Measurements from ENCODE around the gene CAVIN1. TPM values are rescaled to one million over a fixed set of nuclear protein-coding genes. Genes with fewer than 3 reads are reported as not detected.

Gene CAVIN1
- polyA plus RNA-seq, 3 donors = 0.01 TPM; not detected in 2

GRCh38 chr17:42411905-42412679, 11.0 kb downstream of the CAVIN1 start:
- Histone ChIP-seq H3K9ac (ENCODE audit: insufficient read depth, low read length, poor library complexity, severe bottlenecking) (no peak overlapping the region), H3K27me3 (ENCODE audit: control insufficient read depth in 2 of 2, insufficient read depth in 2 of 2, low read length in 2 of 2) (no peaks in the 10 kb centered on the region), H2AFZ (ENCODE audit: insufficient read depth, low read depth, low read length, poor library complexity, severe bottlenecking) (no peak overlapping the region), H3K4me2 (replicated peaks; ENCODE audit: extremely low read depth, low read length, poor library complexity, severe bottlenecking) (no peak overlapping the region), H3K4me3 (replicated peaks in 1 of 3; ENCODE audit: low read depth in 2 of 3, low read length in 3 of 3) (no peak overlapping the region), H4K20me1 (ENCODE audit: insufficient read depth, low read length) (no peaks in the 10 kb centered on the region), H3K36me3 (replicated peaks in 1 of 2; ENCODE audit: control insufficient read depth in 1 of 2, insufficient read depth in 2 of 2, low read length in 2 of 2) (no peaks in the 10 kb centered on the region), H3K4me1 (ENCODE audit: control insufficient read depth in 1 of 2, insufficient read depth in 2 of 2, low read length in 2 of 2) (peaks cover 13 to 19% of the 10 kb centered on the region in 2 donors), H3K27ac (ENCODE audit: low read depth in 1 of 2, low read length in 2 of 2) (no peak overlapping the region), H3K79me2 (ENCODE audit: insufficient read depth, low read length) (no peaks in the 10 kb centered on the region), H3K9me3 (replicated peaks in 1 of 2; ENCODE audit: control insufficient read depth in 1 of 2, insufficient read depth in 1 of 2, low read length in 2 of 2) (no peaks in the 10 kb centered on the region)
- Mint-ChIP-seq H3K27ac (no peak overlapping the region), H3K4me1 (peaks cover 15% of the 10 kb centered on the region), H3K9me3 (peaks cover 0 to 3% (median 0%) of the 10 kb centered on the region in 7 donors), H3K36me3 (no peaks in the 10 kb centered on the region), H3K4me3 (no peak overlapping the region), H3K27me3 (ENCODE audit: low read depth in 3 of 3) (peaks cover 4 to 21% (median 8%) of the 10 kb centered on the region in 3 donors)
- TF ChIP-seq CTCF (IDR thresholded peaks at IDR 0.05) = no peak
- 96% methylated on average over 9 of the region's 11 CpGs for WGBS (ENCODE audit: insufficient coverage)
- no peak for DNase-seq
- intact Hi-C loops (cut with micrococcal nuclease) = no loop called here

GRCh38 chr17:42411361-42411760, 11.7 kb downstream of the CAVIN1 start:
- 50% methylated on average over 1 of the region's 4 CpGs for WGBS (ENCODE audit: insufficient coverage)
- H3K4me1 Mint-ChIP-seq = peaks cover 22% of the 10 kb centered on the region
- H3K79me2 ChIP-seq (ENCODE audit: insufficient read depth, low read length) = no peaks in the 10 kb centered on the region
- H2AFZ ChIP-seq (ENCODE audit: insufficient read depth, low read depth, low read length, poor library complexity, severe bottlenecking) = no peak overlapping the region
- H3K36me3 ChIP-seq (replicated peaks in 1 of 2; ENCODE audit: control insufficient read depth in 1 of 2, insufficient read depth in 2 of 2, low read length in 2 of 2) = no peaks in the 10 kb centered on the region
- DNase-seq = no peak
- no peaks in the 10 kb centered on the region for H4K20me1 ChIP-seq (ENCODE audit: insufficient read depth, low read length)
- no peaks in the 10 kb centered on the region for H3K36me3 Mint-ChIP-seq
- intact Hi-C loops (cut with micrococcal nuclease) = no loop called here
- H3K9ac ChIP-seq (ENCODE audit: insufficient read depth, low read length, poor library complexity, severe bottlenecking) = no peak overlapping the region
- H3K27ac ChIP-seq (ENCODE audit: low read depth in 1 of 2, low read length in 2 of 2) = no peak overlapping the region
- H3K27me3 ChIP-seq (ENCODE audit: control insufficient read depth in 2 of 2, insufficient read depth in 2 of 2, low read length in 2 of 2) = no peaks in the 10 kb centered on the region
- H3K27me3 Mint-ChIP-seq (ENCODE audit: low read depth in 3 of 3) = peaks cover 4 to 23% (median 7%) of the 10 kb centered on the region in 3 donors
- H3K27ac Mint-ChIP-seq = no peak overlapping the region
- no peak overlapping the region for H3K4me3 ChIP-seq (replicated peaks in 1 of 3; ENCODE audit: low read depth in 2 of 3, low read length in 3 of 3)
- peaks cover 0 to 3% (median 0%) of the 10 kb centered on the region in 7 donors for H3K9me3 Mint-ChIP-seq
- no peak for TF ChIP-seq CTCF (IDR thresholded peaks at IDR 0.05)
- H3K4me1 ChIP-seq (ENCODE audit: control insufficient read depth in 1 of 2, insufficient read depth in 2 of 2, low read length in 2 of 2) = peaks cover 20 to 27% of the 10 kb centered on the region in 2 donors
- H3K4me2 ChIP-seq (replicated peaks; ENCODE audit: extremely low read depth, low read length, poor library complexity, severe bottlenecking) = no peak overlapping the region
- no peak overlapping the region for H3K4me3 Mint-ChIP-seq
- no peaks in the 10 kb centered on the region for H3K9me3 ChIP-seq (replicated peaks in 1 of 2; ENCODE audit: control insufficient read depth in 1 of 2, insufficient read depth in 1 of 2, low read length in 2 of 2)
